ENCODE measurements around the gene FANCG.
A peak's percentile ranks its signal among the peaks of the same experiment; 100 is the strongest.

Gene FANCG

DNA sequence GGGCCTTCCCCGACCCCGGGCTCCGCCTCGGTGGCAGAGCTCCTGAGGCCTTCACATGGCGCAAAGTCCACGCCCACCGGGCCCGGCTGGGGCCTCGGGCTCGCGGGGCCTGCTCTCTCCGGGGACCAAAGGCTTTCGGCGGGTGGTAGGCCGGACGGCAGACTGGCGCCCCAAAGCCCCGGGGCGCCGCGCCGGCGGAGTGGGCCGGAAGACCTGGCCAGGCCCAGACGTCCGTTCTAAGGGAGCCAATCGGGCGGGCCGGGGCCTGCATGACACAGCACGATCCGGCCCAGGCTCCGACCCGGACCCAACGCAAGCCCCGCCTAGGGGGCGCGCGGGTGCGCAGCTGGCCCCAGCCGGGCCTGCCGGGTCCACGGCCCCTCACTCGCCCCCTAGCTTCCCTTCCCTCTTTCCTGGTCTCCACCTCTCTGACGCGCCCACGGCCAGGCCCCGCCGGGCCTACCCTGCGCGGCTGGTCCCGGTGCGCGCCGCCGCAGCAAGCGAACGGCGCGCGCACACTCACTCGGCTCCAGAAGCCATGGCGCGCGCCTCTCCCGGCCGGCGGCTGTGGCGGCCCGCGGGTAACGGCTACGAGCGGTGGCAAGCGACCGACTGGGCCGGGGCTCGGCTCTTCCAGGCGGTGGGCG, 7.8 kb downstream of the FANCG start:
- TF ChIP-seq, protein P1, sequence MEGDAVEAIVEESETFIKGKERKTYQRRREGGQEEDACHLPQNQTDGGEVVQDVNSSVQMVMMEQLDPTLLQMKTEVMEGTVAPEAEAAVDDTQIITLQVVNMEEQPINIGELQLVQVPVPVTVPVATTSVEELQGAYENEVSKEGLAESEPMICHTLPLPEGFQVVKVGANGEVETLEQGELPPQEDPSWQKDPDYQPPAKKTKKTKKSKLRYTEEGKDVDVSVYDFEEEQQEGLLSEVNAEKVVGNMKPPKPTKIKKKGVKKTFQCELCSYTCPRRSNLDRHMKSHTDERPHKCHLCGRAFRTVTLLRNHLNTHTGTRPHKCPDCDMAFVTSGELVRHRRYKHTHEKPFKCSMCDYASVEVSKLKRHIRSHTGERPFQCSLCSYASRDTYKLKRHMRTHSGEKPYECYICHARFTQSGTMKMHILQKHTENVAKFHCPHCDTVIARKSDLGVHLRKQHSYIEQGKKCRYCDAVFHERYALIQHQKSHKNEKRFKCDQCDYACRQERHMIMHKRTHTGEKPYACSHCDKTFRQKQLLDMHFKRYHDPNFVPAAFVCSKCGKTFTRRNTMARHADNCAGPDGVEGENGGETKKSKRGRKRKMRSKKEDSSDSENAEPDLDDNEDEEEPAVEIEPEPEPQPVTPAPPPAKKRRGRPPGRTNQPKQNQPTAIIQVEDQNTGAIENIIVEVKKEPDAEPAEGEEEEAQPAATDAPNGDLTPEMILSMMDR (IDR thresholded peaks at IDR 0.05; ENCODE audit: insufficient read depth, low read length, missing control alignments) = peak; percentile 40
- peak overlapping the region; percentile 94 for H3K4me3 ChIP-seq (ENCODE audit: low read depth, low read length)
- POLR2A ChIA-PET = interaction anchor here (0.6 to 2.3 kb wide), 19 partner anchors 8 to 83 kb away, joined by 3 to 11 read pairs (median 4); partner anchors contain the start of genes ATOSB, DNAJB5, FANCG and PIGO
- no peak for DNase-seq (ENCODE audit: low read depth, low spot score)
- CTCF ChIA-PET = interaction anchor here (0.7 to 5.2 kb wide), 23 partner anchors 8 to 482 kb away, joined by 3 to 33 read pairs (median 4); partner anchors contain the start of genes DNAJB5, FANCG and PIGO

DNA sequence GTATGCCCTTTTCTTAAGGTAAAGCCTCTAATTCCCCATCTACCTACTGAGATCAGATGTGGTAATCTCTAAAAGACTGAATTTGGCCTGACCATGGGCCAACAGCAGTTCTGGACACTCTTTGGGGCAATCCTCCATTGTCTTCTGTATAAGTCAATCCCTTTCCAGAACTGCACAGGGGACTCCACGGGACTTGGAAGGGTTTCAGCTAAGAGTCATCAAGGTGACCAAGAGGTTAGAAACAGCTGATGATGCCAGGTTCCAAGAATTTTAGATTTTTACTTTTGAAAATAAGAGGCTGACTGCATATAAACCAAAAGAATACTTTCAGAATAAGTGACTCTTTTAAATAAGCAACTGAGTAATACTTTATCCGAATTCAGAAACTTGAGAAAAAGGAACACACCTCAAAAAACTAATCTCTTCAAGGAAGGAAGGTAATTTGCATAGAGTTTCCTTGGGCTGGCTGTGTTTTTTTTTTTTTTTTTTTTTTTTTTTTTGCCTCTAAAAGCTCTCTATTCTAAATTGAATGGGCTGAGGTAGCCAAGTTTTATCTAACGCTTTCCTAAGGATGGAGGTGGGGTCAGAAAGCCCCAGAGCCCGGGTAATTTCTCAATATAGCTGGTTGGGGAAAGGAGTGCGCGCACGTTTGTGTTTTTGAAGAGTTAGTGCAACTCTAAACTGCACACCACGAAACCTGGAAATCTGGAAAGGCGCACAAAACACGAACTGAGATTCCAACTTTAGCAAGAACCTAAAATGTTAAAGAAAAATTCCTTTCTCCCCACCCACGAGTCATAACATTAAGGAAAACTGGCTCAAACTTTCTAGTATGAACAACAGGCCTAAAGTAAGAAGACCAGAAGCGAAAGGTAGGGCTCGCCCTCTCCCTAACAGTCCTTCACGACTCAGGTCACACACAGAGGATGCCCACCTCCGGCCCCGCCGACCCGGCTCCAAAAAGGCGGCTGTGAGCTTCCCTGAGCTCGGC, 8.6 kb downstream of the FANCG start:
- TF ChIP-seq, protein P1 (IDR thresholded peaks at IDR 0.05; ENCODE audit: insufficient read depth, low read length, missing control alignments) = no peak
- ChIA-PET CTCF (interaction anchor here (0.7 to 5.2 kb wide), 20 partner anchors 8 to 482 kb away, joined by 3 to 33 read pairs (median 4); partner anchors contain the start of genes FANCG and PIGO), POLR2A (interaction anchor here (0.6 to 2.3 kb wide), 14 partner anchors 8 to 82 kb away, joined by 3 to 11 read pairs (median 4); partner anchors contain the start of genes ATOSB, DNAJB5, FANCG and PIGO)
- H3K4me3 ChIP-seq (ENCODE audit: low read depth, low read length) = peak overlapping the region; percentile 94
- no peak for DNase-seq (ENCODE audit: low read depth, low spot score)

- ChIA-PET CTCF (interaction anchor here (0.8 to 1.6 kb wide), 2 partner anchors 29 to 169 kb away, joined by 4 read pairs; no protein-coding TSS in a partner anchor), POLR2A (interaction anchor here (0.6 kb wide), 1 partner anchor 1280 kb away, joined by 3 read pairs; no protein-coding TSS in a partner anchor)
- no peak for DNase-seq (ENCODE audit: low read depth, low spot score)
- H3K4me3 ChIP-seq (ENCODE audit: low read depth, low read length) = no peak overlapping the region
- TF ChIP-seq, protein P1 (IDR thresholded peaks at IDR 0.05; ENCODE audit: insufficient read depth, low read length, missing control alignments) = no peak
Measured at GRCh38 chr9:35069020-35069419, 10.7 kb downstream of the FANCG start.

DNA sequence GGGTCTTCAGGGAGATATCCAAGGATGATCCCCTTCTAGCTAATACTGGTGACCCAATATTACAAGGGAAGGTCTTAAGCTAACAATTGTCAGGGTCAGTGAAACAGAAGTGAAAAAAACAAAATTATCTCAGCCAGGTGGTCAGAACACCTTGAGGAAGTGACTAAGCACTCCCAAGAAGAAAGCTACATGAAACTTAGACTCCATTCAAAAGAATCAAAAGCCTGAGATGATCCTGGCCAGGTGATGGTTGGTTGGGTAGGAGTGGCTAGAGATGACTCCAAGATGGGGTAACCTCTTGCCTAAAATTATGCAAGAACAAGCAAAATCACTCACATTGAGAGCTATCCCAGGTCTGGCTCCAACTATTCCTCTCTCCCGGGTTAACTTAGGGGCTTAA, 12.7 kb downstream of the FANCG start:
- TF ChIP-seq, protein P1 (IDR thresholded peaks at IDR 0.05; ENCODE audit: insufficient read depth, low read length, missing control alignments) = no peak
- CTCF ChIA-PET = interaction anchor here (0.8 to 2.2 kb wide), 3 partner anchors 16 to 168 kb away, joined by 3 to 14 read pairs (median 4); no protein-coding TSS in a partner anchor
- POLR2A ChIA-PET = interaction anchor here (0.6 to 0.8 kb wide), 2 partner anchors 16 to 22 kb away, joined by 3 read pairs; no protein-coding TSS in a partner anchor
- H3K4me3 ChIP-seq (ENCODE audit: low read depth, low read length) = no peak overlapping the region
- no peak for DNase-seq (ENCODE audit: low read depth, low spot score)

- POLR2A ChIA-PET = interaction anchor here (1.7 kb wide), 1 partner anchor 11 kb away, joined by 9 read pairs; the partner anchor contains the start of gene VCP
Measured at GRCh38 chr9:35060548-35061207, 19.1 kb downstream of the FANCG start.

More at GRCh38 chr9:35060548-35061207, 19.1 kb downstream of the FANCG start:
- no peak for DNase-seq (ENCODE audit: low read depth, low spot score)
- TF ChIP-seq, protein P1 (IDR thresholded peaks at IDR 0.05; ENCODE audit: insufficient read depth, low read length, missing control alignments) = no peak
- CTCF ChIA-PET = interaction anchor here (1.4 to 5.4 kb wide), 5 partner anchors 9 to 36 kb away, joined by 4 to 40 read pairs (median 9); partner anchors contain the start of genes PIGO and VCP
- H3K4me3 ChIP-seq (ENCODE audit: low read depth, low read length) = no peak overlapping the region

Data from AG04449 (cell line).